D721Med (cell line): ENCODE data around the gene SLC25A21.
"Not testable (repeated sequence)": the region's sequence is repeated elsewhere in the genome, so short reads cannot be mapped to it uniquely, and the experiment has no call there.

ENCODE experiments used
- DNase-seq: peaks from one replicate; pipeline ENCODE4 v3.0.0; 2011; ENCODE audit warnings: low spot score; ENCODE audit not compliant: insufficient read length
- FAIRE-seq: peaks from 2 replicates; lab custom pipeline; 2011; peaks lifted over from hg19 to GRCh38; lab: Jason Lieb, UNC
- TF ChIP-seq, protein P1 (sequence below): IDR thresholded peaks from 2 replicates; pipeline ENCODE4 v1.5.1; 2012; ENCODE audit warnings: mild to moderate bottlenecking, control low read depth; ENCODE audit not compliant: insufficient read depth; ENCODE audit errors: missing control alignments

Gene SLC25A21

DNA sequence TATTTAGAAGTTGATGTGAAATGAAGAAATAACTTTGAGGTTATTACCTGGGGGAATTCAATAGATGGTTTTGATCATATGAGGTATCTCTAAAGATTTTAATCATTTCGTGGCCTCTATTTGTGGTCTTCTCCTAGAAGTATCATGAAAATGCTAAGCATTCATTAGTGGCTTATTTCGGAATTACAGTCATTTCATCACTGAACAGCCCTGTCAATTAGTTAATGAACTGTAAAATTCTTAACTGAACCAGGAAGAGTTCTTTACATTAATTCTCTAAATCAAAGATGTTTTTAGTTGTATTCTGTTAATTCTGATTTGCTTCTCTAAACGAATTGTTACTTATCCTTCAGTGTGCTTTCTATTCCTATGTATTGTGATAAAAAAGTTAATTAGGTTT, 261.8 kb downstream of the SLC25A21 start:
- TF ChIP-seq, protein P1, sequence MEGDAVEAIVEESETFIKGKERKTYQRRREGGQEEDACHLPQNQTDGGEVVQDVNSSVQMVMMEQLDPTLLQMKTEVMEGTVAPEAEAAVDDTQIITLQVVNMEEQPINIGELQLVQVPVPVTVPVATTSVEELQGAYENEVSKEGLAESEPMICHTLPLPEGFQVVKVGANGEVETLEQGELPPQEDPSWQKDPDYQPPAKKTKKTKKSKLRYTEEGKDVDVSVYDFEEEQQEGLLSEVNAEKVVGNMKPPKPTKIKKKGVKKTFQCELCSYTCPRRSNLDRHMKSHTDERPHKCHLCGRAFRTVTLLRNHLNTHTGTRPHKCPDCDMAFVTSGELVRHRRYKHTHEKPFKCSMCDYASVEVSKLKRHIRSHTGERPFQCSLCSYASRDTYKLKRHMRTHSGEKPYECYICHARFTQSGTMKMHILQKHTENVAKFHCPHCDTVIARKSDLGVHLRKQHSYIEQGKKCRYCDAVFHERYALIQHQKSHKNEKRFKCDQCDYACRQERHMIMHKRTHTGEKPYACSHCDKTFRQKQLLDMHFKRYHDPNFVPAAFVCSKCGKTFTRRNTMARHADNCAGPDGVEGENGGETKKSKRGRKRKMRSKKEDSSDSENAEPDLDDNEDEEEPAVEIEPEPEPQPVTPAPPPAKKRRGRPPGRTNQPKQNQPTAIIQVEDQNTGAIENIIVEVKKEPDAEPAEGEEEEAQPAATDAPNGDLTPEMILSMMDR: no peak
- DNase-seq (no peak), FAIRE-seq (no peak)

DNA sequence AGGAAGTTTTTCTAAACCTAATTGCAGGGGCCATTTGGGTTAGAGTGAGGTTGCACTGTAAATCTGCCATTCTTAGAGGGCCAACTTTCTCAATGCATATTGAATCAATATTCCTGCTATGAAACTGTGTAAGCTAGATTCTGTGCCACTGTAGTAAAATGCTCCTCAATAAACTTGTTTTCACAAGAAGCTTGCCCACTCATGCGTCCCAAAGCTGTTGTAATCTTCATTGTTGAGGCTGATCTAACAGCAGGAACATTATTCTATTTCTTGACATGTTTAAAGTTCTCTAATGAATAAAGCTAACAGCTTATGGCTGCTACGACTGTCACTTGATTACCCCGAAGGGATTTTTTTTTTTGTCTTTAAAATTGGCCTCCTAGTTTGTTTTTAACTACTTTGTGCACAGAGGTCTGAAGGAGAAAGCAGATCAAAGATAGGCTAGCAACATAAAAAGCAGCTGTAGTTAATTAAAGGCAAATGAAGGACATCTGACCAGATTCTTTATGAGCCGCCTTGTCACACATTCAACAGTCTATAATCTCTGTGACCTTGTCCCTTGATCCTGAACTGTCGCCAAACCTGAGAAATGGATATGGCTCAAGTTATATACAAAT, 267.0 kb downstream of the SLC25A21 start:
- TF ChIP-seq, protein P1: no peak
- no peak for FAIRE-seq
- DNase-seq: no peak

DNA sequence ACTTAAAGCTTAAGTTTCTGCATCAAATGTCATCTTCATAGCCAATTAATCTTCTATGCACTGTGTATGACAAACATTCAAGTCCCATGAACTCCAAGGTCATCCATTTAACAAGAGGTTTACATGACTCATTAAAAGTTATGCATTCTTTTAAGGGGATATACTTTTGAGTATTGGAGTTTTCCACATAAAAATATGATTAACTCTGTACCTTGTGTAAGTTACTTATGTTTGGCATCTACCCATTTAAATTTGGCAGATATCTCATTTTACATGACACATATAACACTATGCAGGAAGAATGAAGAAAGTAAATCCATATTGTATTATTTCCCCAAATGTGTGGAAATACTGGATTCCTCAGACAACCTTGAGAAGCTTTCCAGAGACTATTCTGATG, 270.5 kb downstream of the SLC25A21 start:
- TF ChIP-seq, protein P1: no peak
- DNase-seq (no peak), FAIRE-seq (no peak)

DNA sequence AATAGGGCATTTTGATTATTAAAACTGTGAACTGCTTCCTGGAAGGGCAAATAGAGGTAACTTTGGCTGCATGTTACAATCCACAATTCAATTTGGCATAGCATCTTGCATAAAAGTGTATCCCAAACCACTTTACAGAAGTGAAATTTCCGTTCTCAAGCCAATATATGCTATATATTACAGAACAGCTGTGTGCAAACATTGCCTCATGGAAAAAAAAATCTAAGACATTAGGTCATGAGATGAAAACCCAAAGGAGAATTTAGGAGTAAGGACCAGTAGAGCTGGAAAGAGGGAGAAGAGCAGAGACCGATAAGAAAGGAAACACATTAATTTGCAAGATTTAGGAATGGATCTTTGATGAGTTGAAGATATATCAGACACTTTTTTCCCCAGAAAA, 271.6 kb downstream of the SLC25A21 start:
- TF ChIP-seq, protein P1: no peak
- no peak for DNase-seq
- no peak for FAIRE-seq

DNA sequence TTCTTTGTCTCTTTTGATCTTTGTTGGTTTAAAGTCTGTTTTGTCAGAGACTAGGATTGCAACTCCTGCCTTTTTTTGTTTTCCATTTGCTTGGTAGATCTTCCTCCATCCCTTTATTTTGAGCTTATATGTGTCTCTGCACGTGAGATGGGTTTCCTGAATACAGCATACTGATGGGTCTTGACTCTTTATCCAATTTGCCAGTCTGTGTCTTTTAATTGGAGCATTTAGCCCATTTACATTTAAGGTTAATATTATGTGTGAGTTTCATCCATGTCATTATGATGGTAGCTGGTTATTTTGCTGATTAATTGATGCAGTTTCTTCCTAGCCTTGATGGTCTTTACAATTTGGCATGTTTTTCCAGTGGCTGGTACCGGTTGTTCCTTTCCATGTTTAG, 276.1 kb downstream of the SLC25A21 start:
- not testable (repeated sequence) for DNase-seq, FAIRE-seq

DNA sequence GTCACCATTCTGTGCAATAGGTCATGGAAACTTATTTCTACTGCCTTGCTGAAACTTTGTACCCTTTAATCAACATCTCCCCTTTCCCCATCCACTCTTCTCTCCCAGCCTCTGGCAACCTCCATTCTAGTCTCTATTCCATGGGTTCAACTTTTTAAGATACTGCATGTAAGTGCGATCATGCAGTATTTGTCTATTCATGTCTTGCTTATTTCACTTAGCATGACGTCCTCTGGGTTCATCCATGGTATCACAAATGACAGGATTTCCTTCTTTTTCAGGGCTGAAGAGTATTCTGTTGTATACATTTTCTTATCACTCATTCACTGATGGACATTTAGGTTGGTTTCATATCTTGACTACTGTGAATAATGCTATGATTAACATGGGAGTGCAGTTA, 288.4 kb downstream of the SLC25A21 start:
- no peak for FAIRE-seq
- DNase-seq: no peak
- TF ChIP-seq, protein P1: no peak

DNA sequence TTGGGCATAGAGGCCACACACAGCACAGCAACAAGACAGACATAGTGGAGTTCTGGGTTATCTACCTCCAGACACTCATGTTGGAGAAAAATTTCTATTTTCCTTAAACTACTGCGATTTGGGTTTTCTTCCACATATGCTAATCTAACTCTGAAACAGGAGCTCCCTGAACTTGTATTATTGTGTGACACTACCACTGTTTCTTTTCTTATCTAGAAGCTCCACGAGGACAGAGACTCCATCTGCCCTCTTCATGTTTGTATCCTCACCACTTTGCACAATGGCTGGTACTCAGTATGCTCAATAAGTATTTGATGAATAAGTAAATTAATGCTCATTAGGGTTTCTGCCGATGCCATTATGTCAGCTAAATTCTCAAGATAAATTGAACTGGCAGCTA, 292.1 kb downstream of the SLC25A21 start:
- no peak for FAIRE-seq
- TF ChIP-seq, protein P1: no peak
- no peak for DNase-seq

DNA sequence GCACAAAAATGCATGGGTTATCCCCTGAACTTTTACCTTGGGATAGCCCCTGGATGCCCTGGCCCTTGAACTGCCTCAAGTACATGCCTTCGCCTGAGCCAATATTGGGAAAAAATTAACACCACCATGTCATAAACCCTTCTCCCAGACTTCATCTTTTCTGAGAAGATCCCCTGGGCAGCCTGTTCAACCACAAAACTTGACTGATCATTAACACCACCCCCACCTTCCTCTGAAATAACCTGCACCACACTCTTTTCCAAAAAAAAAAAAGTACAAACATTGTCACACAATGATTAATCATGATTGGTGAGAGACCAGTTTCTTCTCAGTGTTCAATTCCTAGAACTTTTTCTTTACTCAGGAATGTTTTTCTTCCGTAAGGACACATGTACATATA, 292.8 kb downstream of the SLC25A21 start:
- TF ChIP-seq, protein P1: no peak
- DNase-seq: no peak
- FAIRE-seq: no peak
